Measurements from ENCODE around the gene CCL2.

- TF ChIP-seq EZH2 (IDR thresholded peaks at IDR 0.05; ENCODE audit: insufficient read depth, poor library complexity, severe bottlenecking) (no peak), EZH2phosphoT487 (IDR thresholded peaks at IDR 0.05; ENCODE audit: insufficient read depth, low read depth) (no peak)
Measured at GRCh38 chr17:34252444-34253138, 2.5 kb upstream of the CCL2 start.

Data from GM23248 (cell line).